Colonic mucosa (tissue), 4 donors: ENCODE results near the gene CDH10. TPM values are rescaled to one million over a fixed set of nuclear protein-coding genes. Genes with fewer than 3 reads are reported as not detected.

Experiments used
- DNase-seq: peaks from one replicate; pipeline ENCODE4 v3.0.0-alpha.2; 2020
- H3K27ac ChIP-seq: fragments of 200-600 bp; one replicate; pipeline ENCODE4 v1.8.0; 2021
- H3K27me3 ChIP-seq: fragments of 200-600 bp; one replicate; pipeline ENCODE4 v1.8.0; 2021
- H3K36me3 ChIP-seq: fragments of 200-600 bp; one replicate; pipeline ENCODE4 v1.8.0; 2021
- H3K4me1 ChIP-seq: fragments of 200-600 bp; one replicate; pipeline ENCODE4 v1.8.0; 2021; ENCODE audit warnings: mild to moderate bottlenecking
- H3K4me3 ChIP-seq: fragments of 200-600 bp; one replicate; pipeline ENCODE4 v1.8.0; 2021
- H3K9ac ChIP-seq, 2 donors: one replicate each; pipeline ENCODE4 v1.7.0; 2013; ENCODE audit warnings: control low read depth in 2 of 2, low read depth in 2 of 2, low read length in 2 of 2
- H3K9me3 ChIP-seq: fragments of 200-600 bp; one replicate; pipeline ENCODE4 v1.8.0; 2021
- intact Hi-C: fragments of 100-400 bp; cut with DNase I; formaldehyde crosslinking; loops from one replicate; pipeline ENCODE4 v1.14.1; 2022
- total RNA-seq, 2 donors: library from RNA; stranded (reverse); fragmentation: NEBNext Ultra II Directional in 1 of 2; extraction: Animal tissue kit (Norgen Biotek cat#: 25700) in 1 of 2; gene quantifications; one replicate each; pipeline ENCODE4 v1.2.1, GENCODE V29; 2021
- TF ChIP-seq, protein P1 (sequence below): fragments of 200-600 bp; IDR thresholded peaks from one replicate; pipeline ENCODE4 v1.8.0; 2022; ENCODE audit warnings: antibody characterized with exemption, mild to moderate bottlenecking
- donor health status: healthy.
- donor health status: DM: no; HTN: no; CAD: no.
- donor health status: DM: no; HTN: no; CAD: no.

CDH10 gene
- under 1 TPM; 0.07 to 0.13 TPM for total RNA-seq

DNA sequence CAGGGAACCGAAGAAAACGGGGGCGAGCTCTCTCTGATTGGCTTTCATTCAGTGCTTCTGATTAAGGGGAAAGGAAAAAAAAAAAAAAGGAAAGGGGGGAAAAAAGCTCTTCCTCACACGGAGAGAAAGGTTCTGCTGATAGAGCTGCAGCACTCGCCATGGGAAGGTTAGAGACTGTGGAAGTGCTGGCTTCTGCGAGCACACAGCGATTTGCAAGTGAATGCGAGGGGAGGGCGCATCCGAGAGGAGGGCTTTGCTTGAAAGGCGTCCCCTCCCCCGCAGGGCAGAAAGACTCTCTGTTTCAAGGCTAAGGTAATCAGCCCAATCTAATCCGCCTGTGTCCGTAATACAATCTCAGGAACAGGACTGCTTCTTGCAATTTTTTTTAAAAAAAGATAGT is at the start of gene CDH10:
TSS of gene CDH10 (minus strand) at position 218 of the 400 bp plus-strand sequence. CDS start 51,488 bp downstream, outside the sequence.
- Histone ChIP-seq H3K9ac (no peak within 1 kb of the TSS), H3K4me3 (no peak within 1 kb of the TSS), H3K36me3 (no peaks in the 10 kb centered on the region), H3K4me1 (no peaks in the 10 kb centered on the region), H3K27me3 (no peaks in the 10 kb centered on the region), H3K9me3 (no peaks in the 10 kb centered on the region), H3K27ac (no peak within 1 kb of the TSS)
- intact Hi-C loops: no loop called here
- no peak for DNase-seq
- TF ChIP-seq, protein P1, sequence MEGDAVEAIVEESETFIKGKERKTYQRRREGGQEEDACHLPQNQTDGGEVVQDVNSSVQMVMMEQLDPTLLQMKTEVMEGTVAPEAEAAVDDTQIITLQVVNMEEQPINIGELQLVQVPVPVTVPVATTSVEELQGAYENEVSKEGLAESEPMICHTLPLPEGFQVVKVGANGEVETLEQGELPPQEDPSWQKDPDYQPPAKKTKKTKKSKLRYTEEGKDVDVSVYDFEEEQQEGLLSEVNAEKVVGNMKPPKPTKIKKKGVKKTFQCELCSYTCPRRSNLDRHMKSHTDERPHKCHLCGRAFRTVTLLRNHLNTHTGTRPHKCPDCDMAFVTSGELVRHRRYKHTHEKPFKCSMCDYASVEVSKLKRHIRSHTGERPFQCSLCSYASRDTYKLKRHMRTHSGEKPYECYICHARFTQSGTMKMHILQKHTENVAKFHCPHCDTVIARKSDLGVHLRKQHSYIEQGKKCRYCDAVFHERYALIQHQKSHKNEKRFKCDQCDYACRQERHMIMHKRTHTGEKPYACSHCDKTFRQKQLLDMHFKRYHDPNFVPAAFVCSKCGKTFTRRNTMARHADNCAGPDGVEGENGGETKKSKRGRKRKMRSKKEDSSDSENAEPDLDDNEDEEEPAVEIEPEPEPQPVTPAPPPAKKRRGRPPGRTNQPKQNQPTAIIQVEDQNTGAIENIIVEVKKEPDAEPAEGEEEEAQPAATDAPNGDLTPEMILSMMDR: no peak

DNA sequence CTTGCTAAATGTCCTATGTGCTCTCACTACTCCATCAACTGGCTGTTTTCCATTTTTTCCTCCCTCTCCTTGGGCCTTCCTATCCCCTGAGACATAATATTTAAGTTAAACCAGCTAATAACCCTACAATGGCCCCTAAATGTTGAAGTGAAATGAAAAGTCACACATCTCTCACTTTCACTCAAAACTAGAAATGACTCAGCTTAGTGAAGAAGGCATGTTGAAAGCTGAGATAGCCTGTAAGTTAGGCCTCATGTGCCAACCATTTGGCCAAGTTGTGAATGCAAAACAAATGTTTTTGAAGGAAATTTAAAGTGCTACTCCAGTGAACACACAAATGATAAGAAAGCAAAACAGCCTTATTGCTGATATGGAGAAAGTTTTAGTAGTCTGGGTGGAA is 48.8 kb upstream of the CDH10 start:
- Histone ChIP-seq H3K36me3 (no peaks in the 10 kb centered on the region), H3K27ac (no peak overlapping the region), H3K4me1 (no peaks in the 10 kb centered on the region), H3K27me3 (no peaks in the 10 kb centered on the region), H3K9me3 (no peaks in the 10 kb centered on the region), H3K4me3 (no peak overlapping the region), H3K9ac (no peak overlapping the region)
- TF ChIP-seq, protein P1: no peak
- intact Hi-C loops: no loop called here
- no peak for DNase-seq

DNA sequence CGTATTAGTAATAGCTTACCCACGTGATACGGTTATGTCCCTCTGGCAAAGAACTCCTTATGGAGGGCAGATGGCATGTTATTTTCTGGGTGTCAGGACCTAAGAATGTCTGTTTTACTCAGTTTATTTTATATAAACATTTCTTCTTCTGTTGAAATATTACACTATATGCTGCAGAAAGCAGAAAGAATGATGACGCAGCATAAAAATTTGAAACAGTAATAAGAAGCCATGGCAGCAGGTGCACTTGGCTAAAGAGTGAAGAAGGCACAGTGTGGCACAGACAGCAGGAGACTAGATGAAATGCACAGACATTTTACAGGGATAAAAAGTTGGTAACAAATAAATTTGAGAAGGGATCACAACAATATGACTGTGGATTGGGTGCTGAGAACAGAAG is 46.3 kb upstream of the CDH10 start:
- no peak overlapping the region for H3K27ac ChIP-seq
- H3K9ac ChIP-seq: no peak overlapping the region
- TF ChIP-seq, protein P1: no peak
- no peaks in the 10 kb centered on the region for H3K9me3 ChIP-seq
- no peaks in the 10 kb centered on the region for H3K4me1 ChIP-seq
- intact Hi-C loops: no loop called here
- DNase-seq: no peak
- H3K36me3 ChIP-seq: no peaks in the 10 kb centered on the region
- H3K27me3 ChIP-seq: no peaks in the 10 kb centered on the region
- no peak overlapping the region for H3K4me3 ChIP-seq

DNA sequence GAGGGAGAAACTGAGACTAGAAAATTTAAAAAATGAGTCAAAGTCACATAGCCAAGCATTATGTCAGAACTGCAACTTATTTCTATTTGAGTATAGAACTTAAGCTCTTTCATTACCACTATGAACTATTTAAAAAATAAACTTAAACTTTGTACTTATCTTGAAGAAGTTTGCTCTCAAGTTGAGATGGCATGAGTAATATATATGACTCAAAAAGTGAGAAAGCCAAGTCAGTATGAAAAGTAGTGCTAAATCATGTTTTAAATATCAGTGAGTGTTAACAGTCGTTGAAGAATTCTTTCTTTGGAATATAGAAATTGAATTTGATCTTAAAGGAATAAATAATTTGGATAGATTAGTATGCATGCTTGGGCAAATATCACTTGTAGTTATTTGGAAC is 36.3 kb upstream of the CDH10 start:
- DNase-seq: no peak
- Histone ChIP-seq H3K9ac (no peak overlapping the region), H3K27ac (no peak overlapping the region), H3K27me3 (no peaks in the 10 kb centered on the region), H3K9me3 (no peaks in the 10 kb centered on the region), H3K4me1 (no peaks in the 10 kb centered on the region), H3K36me3 (no peaks in the 10 kb centered on the region), H3K4me3 (no peak overlapping the region)
- TF ChIP-seq, protein P1: no peak
- intact Hi-C loops: no loop called here

DNA sequence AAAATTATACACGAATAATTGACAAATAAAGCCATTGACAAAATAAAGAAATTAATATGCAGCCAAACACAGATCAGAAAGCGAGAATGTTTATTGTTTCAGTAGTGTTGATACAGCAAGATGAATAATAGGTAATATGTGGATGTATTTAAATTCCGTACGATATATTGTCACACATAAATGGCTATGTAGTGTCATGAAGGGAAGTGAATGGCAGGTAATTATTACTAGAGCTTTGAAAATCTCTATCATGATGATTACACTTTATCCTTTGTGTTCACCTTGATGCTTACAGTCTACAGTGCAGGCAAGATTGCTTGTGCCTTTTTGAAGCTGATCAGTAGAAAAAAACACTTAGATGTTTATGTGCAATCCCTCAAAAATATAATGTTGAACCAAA is 23.3 kb upstream of the CDH10 start:
- H3K4me1 ChIP-seq: no peaks in the 10 kb centered on the region
- TF ChIP-seq, protein P1: no peak
- no peak overlapping the region for H3K9ac ChIP-seq
- no peak for DNase-seq
- intact Hi-C loops: no loop called here
- H3K9me3 ChIP-seq: no peaks in the 10 kb centered on the region
- no peak overlapping the region for H3K4me3 ChIP-seq
- H3K36me3 ChIP-seq: no peaks in the 10 kb centered on the region
- H3K27me3 ChIP-seq: no peaks in the 10 kb centered on the region
- H3K27ac ChIP-seq: no peak overlapping the region

DNA sequence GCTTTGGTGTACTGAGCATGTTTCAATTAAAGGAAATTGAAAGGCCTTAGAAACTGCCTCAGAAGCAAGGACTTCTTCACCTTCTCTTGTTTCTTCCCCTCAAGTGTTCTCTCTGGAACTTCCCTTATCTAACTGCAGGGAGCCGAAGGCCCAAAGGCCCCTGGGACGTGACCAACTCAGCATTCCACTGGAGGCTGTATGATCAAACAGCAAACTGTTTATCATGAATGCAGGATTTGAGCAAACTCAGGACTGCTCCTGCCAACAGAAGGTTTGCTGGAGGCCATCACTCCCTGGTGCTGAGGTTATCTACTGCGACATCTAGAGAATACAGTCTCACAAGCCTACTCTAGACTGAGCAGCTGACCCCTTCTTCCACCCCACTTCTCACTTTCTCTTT is 4.8 kb upstream of the CDH10 start:
- TF ChIP-seq, protein P1: no peak
- H3K4me1 ChIP-seq: no peaks in the 10 kb centered on the region
- no peak overlapping the region for H3K4me3 ChIP-seq
- no peaks in the 10 kb centered on the region for H3K36me3 ChIP-seq
- no peaks in the 10 kb centered on the region for H3K27me3 ChIP-seq
- no peak overlapping the region for H3K27ac ChIP-seq
- no peaks in the 10 kb centered on the region for H3K9me3 ChIP-seq
- intact Hi-C loops: no loop called here
- H3K9ac ChIP-seq: no peak overlapping the region
- DNase-seq: no peak
